Subcutaneous abdominal adipose tissue (tissue), 5 donors: Measurements from ENCODE around the gene MAP7D3.
A peak's percentile ranks its signal among the peaks of the same experiment; 100 is the strongest.
"Not testable (repeated sequence)": the region's sequence is repeated elsewhere in the genome, so short reads cannot be mapped to it uniquely, and the experiment has no call there.

Experiments
- H3K27ac ChIP-seq: one replicate; pipeline ENCODE4 v1.7.0; 2013; ENCODE audit warnings: low read depth, mild to moderate bottlenecking, inconsistent platforms, low read length, moderate library complexity
- H3K27me3 ChIP-seq, 5 donors: one replicate each; pipeline ENCODE4 v1.7.0; 2013; ENCODE audit warnings: low read length in 5 of 5, inconsistent platforms in 1 of 5; ENCODE audit not compliant: control insufficient read depth in 5 of 5, insufficient read depth in 4 of 5
- H3K36me3 ChIP-seq, 5 donors: one replicate each; pipeline ENCODE4 v1.7.0; 2013; ENCODE audit warnings: low read length in 5 of 5; ENCODE audit not compliant: control insufficient read depth in 5 of 5, insufficient read depth in 5 of 5
- H3K4me1 ChIP-seq, 5 donors: one replicate each; pipeline ENCODE4 v1.7.0; 2013; ENCODE audit warnings: low read length in 5 of 5, mild to moderate bottlenecking in 3 of 5, moderate library complexity in 1 of 5; ENCODE audit not compliant: control insufficient read depth in 5 of 5, insufficient read depth in 5 of 5
- H3K4me3 ChIP-seq, 5 donors: one replicate each; pipeline ENCODE4 v1.7.0; 2013; ENCODE audit warnings: low read length in 5 of 5, low read depth in 1 of 5
- H3K9ac ChIP-seq, 5 donors: one replicate each; pipeline ENCODE4 v1.7.0; 2013; ENCODE audit warnings: low read length in 5 of 5, mild to moderate bottlenecking in 4 of 5, moderate library complexity in 3 of 5
- H3K9me3 ChIP-seq, 5 donors: one replicate each; pipeline ENCODE4 v1.7.0; 2013; ENCODE audit warnings: low read length in 5 of 5; ENCODE audit not compliant: control insufficient read depth in 5 of 5
- donor health status: healthy.
- donor health status: healthy.
- donor health status: healthy.
- donor health status: healthy.
- donor health status: healthy.

The MAP7D3 gene

GRCh38 chrX:136251041-136251991 lies at the start of gene MAP7D3:
MAP7D3 (minus strand) TSS chrX:136251400; CDS start chrX:136251358, 42 bp downstream.
- Histone ChIP-seq H3K4me1 (peaks cover 2 to 17% (median 11%) of the 10 kb centered on the region in 5 donors), H3K36me3 (no peaks in the 10 kb centered on the region), H3K27me3 (peaks cover 0 to 10% (median 2%) of the 10 kb centered on the region in 5 donors), H3K9ac (peak within 1 kb of the TSS in 4 of 5 donors; percentile 50 to 64 (median 54)), H3K9me3 (no peaks in the 10 kb centered on the region), H3K4me3 (peak within 1 kb of the TSS; percentile 60 to 86 (median 69)), H3K27ac (peak within 1 kb of the TSS; percentile 60)

GRCh38 chrX:136300721-136301120 lies 49.5 kb upstream of the MAP7D3 start, which contains the start of gene ADGRG4:
ADGRG4 (plus strand) TSS chrX:136300963; CDS start chrX:136308778, 7,815 bp downstream.
- not testable (repeated sequence) for H3K4me1 ChIP-seq, H3K4me3 ChIP-seq, H3K9ac ChIP-seq, H3K36me3 ChIP-seq, H3K9me3 ChIP-seq, H3K27ac ChIP-seq
- H3K27me3 ChIP-seq: peaks cover under 1 to 18% (median 8%) of the 10 kb centered on the region in 5 donors

- Histone ChIP-seq H3K27ac (no peak overlapping the region), H3K9me3 (no peaks in the 10 kb centered on the region)
These were observed 44.2 kb upstream of the MAP7D3 start for GRCh38 chrX:136295380-136295779.

GRCh38 chrX:136292656-136293055 lies 41.5 kb upstream of the MAP7D3 start:
- Histone ChIP-seq H3K27ac (no peak overlapping the region), H3K36me3 (no peaks in the 10 kb centered on the region), H3K4me1 (no peaks in the 10 kb centered on the region), H3K4me3 (no peak overlapping the region), H3K9ac (no peak overlapping the region), H3K9me3 (no peaks in the 10 kb centered on the region), H3K27me3 (peaks cover 3 to 12% (median 5%) of the 10 kb centered on the region in 5 donors)

More at GRCh38 chrX:136295380-136295779, 44.2 kb upstream of the MAP7D3 start:
- H3K4me3 ChIP-seq: no peak overlapping the region
- no peaks in the 10 kb centered on the region for H3K4me1 ChIP-seq
- no peaks in the 10 kb centered on the region for H3K36me3 ChIP-seq
- H3K9ac ChIP-seq: no peak overlapping the region
- peaks cover 0 to 12% (median 5%) of the 10 kb centered on the region in 5 donors for H3K27me3 ChIP-seq

GRCh38 chrX:136291824-136292223 lies 40.6 kb upstream of the MAP7D3 start:
- Histone ChIP-seq H3K9ac (no peak overlapping the region), H3K27me3 (peaks cover 3 to 12% (median 5%) of the 10 kb centered on the region in 5 donors), H3K36me3 (no peaks in the 10 kb centered on the region), H3K27ac (no peak overlapping the region), H3K4me1 (no peaks in the 10 kb centered on the region), H3K4me3 (no peak overlapping the region), H3K9me3 (no peaks in the 10 kb centered on the region)

GRCh38 chrX:136286375-136286774 lies 35.2 kb upstream of the MAP7D3 start:
- H3K9ac ChIP-seq, H3K4me3 ChIP-seq, H3K27ac ChIP-seq, H3K27me3 ChIP-seq, H3K36me3 ChIP-seq, H3K9me3 ChIP-seq, H3K4me1 ChIP-seq: not testable (repeated sequence)

GRCh38 chrX:136275553-136275952 lies 24.4 kb upstream of the MAP7D3 start:
- peaks cover 0 to 9% (median 6%) of the 10 kb centered on the region in 5 donors for H3K27me3 ChIP-seq
- H3K27ac ChIP-seq: no peak overlapping the region
- H3K4me3 ChIP-seq: no peak overlapping the region
- no peaks in the 10 kb centered on the region for H3K4me1 ChIP-seq
- no peak overlapping the region for H3K9ac ChIP-seq
- H3K36me3 ChIP-seq: no peaks in the 10 kb centered on the region
- no peaks in the 10 kb centered on the region for H3K9me3 ChIP-seq

- Histone ChIP-seq H3K9me3 (no peaks in the 10 kb centered on the region), H3K27me3 (peaks cover 0 to 7% (median 0%) of the 10 kb centered on the region in 5 donors), H3K4me1 (no peaks in the 10 kb centered on the region), H3K27ac (no peak overlapping the region), H3K36me3 (no peaks in the 10 kb centered on the region), H3K4me3 (no peak overlapping the region), H3K9ac (no peak overlapping the region)
These were observed 22.8 kb upstream of the MAP7D3 start for GRCh38 chrX:136273986-136274385.

- H3K27me3 ChIP-seq: peaks cover 0 to 2% (median 0%) of the 10 kb centered on the region in 5 donors
- H3K9me3 ChIP-seq: no peaks in the 10 kb centered on the region
- no peak overlapping the region for H3K4me3 ChIP-seq
- H3K4me1 ChIP-seq: no peaks in the 10 kb centered on the region
- H3K9ac ChIP-seq: no peak overlapping the region
- no peaks in the 10 kb centered on the region for H3K36me3 ChIP-seq
- H3K27ac ChIP-seq: no peak overlapping the region
These were observed 21.1 kb upstream of the MAP7D3 start for GRCh38 chrX:136272325-136272724.

GRCh38 chrX:136271300-136271699 lies 20.1 kb upstream of the MAP7D3 start:
- no peak overlapping the region for H3K4me3 ChIP-seq
- H3K4me1 ChIP-seq: no peaks in the 10 kb centered on the region
- H3K9ac ChIP-seq: no peak overlapping the region
- H3K36me3 ChIP-seq: no peaks in the 10 kb centered on the region
- peaks cover 0 to 2% (median 0%) of the 10 kb centered on the region in 5 donors for H3K27me3 ChIP-seq
- H3K9me3 ChIP-seq: no peaks in the 10 kb centered on the region
- H3K27ac ChIP-seq: no peak overlapping the region
